ENCODE data around the gene KRT6C.
"Not testable (repeated sequence)": the region's sequence is repeated elsewhere in the genome, so short reads cannot be mapped to it uniquely, and the experiment has no call there.

KRT6C gene

GRCh38 chr12:52499806-52500560 lies 26.4 kb upstream of the KRT6C start:
- DNase-seq, result no peak

DNA sequence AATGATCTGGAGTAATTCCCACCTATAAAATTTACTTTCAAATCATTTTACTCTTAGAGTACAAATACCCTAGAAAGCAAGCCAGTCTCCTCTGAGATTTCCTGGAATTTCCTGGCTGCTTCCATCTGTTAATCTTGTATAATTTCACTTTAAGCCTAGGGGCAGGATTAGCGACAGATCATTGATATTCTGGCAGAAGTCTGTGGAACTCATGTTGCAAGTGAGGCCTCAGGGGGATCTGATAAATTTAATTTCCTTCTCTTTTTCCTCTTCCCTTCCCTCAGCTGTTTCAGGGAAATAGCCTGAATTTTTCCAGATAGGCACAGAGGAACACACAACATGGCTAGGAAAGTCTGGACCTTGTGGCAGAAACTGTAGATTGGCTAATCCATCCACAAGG lies 25.3 kb upstream of the KRT6C start:
- no peak for DNase-seq

DNA sequence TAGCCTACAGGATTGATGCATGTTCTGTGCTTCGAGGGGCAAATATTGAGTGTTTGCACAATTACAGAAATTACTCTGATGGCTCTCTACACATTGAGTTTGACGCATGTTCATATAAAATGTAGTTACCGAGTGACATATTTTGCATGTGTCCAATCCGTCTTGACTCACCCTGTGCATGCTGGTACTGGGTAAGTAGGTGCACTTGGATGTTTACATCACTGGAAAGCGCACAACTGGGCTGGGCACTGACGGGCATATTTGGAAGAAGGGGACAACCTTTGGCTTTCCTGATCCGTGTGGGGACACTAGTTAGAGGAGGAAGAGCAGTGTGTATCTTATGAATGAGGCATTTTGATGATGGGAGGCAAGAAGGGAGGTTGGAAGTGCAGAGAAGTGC lies 24.4 kb upstream of the KRT6C start:
- DNase-seq, result no peak

DNA sequence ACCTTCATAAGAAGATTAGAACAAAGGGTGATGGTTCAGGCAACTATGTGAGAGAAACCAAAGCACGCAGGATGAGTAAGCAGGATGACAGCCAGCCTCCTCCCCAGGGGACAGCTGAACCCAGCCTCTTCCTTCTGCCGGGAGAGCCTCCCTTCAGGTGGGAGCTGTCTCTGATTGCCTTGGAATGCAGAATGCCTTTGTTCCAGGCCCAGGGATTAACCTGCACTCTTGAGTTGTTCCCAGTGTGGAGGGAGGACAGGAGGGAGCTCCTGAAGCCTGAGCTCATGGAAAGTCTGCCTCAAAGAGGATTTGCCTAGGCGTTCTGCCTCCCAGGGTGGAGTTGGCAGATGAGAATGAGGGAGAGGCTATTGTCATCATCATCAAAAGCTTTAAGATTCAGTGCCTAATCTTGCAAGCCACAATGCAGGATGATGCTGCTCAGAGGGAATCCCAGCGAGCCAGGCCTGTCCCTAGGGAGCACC lies 23.0 kb upstream of the KRT6C start:
- DNase-seq, result no peak

DNA sequence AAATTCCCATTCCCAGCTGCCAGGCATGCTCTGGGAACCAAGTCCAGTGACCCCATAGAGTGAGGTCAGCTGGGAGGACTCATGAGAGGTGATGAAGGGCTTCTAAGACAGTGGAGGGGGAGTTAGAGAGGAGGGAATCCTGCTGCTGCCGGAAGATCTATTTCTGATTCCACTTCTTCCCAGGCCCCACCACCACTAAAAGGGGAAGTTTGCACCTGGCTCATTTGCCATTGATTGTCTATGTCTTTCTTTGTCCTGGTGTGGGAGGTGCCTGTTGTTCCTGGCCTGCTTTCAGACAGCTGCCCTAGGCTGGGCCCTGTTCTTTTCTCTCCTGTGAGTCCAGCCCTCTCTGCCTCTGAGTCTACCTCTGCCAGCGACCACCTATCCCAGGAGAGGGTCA lies 22.4 kb upstream of the KRT6C start:
- DNase-seq, result no peak

GRCh38 chr12:52495389-52495788 lies 21.8 kb upstream of the KRT6C start:
- DNase-seq, result no peak

GRCh38 chr12:52494518-52494917 lies 20.9 kb upstream of the KRT6C start:
- DNase-seq, result no peak

GRCh38 chr12:52494100-52494499 lies 20.5 kb upstream of the KRT6C start:
- DNase-seq, result no peak

DNA sequence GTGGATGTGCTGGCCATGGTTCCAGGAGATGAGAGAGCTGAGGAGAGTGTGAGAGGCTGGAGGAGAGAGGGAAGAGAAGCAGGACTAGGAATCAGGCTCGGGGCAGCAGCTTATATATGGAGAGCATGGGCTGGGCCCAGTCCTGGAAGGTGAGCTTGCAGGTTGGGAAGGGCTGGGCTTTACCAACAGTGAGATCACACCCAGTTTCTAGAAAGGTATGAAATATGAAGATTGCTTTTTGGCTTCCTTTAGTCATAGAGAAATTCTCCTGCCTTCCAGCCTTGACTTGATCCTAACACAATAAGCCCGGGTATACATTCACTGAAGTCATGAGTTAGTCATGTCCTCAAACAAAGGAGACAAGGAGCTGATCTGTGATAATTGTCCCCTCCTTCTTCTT lies 19.6 kb upstream of the KRT6C start, which contains the start of gene KRT6A:
Gene KRT6A (minus strand): TSS at position 86 of the 400 bp plus-strand sequence. CDS start 69 bp downstream, at position 17.
- DNase-seq, result no peak

DNA sequence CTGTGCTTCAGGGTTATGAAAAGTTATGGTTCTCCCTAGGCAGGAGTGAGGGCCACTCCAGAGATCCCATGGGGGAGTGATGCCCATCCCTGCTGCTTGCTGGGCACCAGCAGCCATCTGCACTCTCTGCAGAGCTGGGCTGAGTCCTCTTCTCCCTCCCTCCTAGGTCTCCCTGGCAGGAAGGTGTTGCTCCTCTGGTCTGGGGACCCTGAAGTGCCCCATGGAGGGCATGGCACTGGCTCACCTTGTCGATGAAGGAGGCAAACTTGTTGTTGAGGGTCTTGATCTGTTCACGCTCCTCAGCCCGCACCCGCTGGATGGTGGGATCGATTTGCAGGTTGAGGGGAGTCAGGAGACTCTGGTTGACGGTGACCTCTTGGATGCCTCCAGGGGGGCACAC lies 18.8 kb upstream of the KRT6C start:
- DNase-seq, result not testable (repeated sequence)

DNA sequence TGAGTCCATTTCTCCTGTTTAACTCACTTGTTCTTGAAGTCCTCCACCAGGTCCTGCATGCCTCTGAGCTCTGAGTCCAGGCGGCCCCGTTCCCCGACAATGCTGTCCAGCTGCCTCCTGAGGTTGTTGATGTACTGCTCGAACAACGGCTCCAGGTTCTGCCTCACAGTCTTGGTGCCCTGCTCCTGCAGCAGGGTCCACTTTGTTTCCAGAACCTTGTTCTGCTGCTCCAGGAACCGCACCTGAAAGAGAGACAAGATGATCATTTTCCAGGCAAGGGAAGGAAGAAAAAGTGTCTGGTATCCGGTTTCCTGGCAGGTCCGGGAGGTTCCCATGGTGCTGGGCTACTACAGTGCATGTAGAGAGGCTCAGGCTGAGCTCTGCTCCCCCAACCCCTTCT lies 17.9 kb upstream of the KRT6C start:
- DNase-seq, result not testable (repeated sequence)

DNA sequence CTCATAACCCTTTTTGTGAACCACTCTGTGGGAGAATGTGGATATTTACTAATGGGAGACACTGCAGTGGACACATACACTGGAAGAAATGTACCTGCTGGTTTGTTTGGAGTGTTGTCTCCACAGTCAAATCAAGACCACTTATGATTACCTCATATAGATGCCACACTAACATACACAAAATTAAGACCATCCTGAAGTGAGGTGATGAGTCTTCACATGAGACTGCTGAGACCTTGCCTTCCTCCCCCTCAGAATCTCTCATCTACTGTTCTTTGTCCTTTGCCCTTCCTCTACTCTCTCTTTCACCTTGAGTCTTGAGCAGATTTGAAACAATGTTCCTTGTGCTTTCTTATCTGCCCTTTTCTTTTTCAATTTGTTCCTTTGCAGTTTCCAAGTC lies 15.1 kb upstream of the KRT6C start:
- DNase-seq, result no peak

DNA sequence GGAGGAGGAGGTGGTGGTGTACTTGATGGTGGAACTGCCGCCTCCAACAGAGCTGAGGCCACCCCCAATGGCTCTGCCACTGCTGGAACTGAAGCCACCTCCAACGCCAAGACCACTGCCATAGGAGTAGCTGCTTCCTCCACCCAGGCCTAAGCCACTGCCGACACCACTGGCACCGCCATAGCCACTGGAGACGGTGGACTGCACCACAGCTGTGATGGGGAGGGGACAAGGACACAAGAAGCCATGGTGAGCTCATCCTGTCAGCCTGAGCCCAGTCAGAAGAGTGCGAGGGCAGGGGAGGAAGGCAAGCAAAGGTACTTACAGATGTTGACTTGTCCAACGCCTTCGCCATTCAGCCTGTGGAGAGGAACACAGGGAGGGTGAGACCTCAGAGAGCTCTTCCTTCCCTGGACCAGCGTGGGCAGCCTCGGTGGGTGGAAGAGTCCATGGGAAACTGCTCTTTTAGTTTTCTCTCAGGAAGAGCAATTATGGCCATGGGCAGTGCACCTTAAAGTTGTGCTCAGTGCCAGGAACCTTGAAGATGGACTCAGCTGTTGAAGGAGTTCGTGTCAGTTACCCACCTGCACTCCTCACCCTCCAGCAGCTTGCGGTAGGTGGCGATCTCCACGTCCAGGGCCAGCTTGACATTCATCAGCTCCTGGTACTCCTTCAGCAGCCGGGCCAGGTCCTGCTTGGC lies 14.3 kb upstream of the KRT6C start:
- not testable (repeated sequence) for DNase-seq

DNA sequence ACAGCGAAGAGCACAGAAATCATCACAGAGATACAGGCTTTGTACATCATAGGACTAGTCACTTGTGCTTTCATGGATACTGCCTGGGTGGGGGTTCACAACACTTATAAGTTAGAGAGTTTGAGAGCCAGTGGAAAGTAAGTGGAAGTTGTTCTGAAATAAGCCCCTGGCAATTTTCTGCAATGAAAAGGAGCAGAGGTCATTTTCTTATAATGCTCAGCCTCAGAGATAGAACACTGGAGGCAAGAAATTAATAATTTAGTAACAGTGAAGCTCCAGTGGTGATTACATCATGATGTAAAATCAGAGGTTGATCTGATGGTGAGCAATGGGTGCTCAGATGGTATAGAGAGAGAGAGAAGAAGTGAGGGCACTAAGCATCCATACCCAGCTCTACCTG lies 13.6 kb upstream of the KRT6C start:
- DNase-seq, result no peak

DNA sequence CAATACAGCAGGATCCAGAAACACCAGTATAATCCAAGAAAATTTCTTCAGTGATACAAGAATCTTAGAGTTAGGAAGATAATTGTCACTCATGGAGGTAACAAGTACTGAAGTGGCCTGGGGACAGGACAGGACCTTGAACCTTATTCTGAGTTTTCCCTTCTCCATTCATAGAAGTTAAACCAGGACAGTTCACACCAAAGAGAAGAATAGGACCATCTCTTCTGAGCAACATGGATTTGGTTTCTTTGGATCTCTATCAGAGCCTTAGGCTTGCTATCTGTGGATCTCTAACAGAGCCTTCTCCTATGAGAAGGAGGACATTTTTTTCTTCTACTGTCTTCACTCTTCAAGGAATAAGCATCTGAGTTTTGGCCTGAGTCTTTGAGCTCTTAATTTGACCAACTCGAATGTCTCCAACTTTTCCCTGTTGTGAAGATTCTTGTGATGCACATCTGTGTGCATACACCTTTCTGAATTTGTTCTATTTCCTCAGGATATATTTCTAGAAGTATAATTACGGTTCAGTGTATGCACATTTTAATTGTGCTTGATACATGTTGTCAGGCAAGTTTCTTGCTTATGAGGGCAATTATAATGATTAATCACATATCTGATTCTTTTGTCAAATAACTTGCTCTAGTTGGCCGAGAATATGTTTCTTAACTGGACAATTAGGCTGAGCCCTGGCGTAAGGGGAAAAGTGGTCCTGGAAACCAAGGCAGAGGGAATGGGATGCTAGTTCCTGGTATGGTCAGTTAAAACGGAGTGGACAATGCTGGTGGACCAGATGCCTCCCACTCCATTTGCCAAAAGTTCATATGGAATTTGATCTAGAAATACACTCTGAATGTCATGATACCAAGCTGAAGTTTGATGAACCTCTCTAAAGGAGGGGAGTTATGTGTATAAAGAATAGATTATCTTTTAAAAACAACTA lies 12.8 kb upstream of the KRT6C start:
- DNase-seq, result no peak

- no peak for DNase-seq
Observed at GRCh38 chr12:52480073-52480472, 6.5 kb upstream of the KRT6C start.

- DNase-seq, result no peak
Observed at GRCh38 chr12:52477651-52478050, 4.0 kb upstream of the KRT6C start.

DNA sequence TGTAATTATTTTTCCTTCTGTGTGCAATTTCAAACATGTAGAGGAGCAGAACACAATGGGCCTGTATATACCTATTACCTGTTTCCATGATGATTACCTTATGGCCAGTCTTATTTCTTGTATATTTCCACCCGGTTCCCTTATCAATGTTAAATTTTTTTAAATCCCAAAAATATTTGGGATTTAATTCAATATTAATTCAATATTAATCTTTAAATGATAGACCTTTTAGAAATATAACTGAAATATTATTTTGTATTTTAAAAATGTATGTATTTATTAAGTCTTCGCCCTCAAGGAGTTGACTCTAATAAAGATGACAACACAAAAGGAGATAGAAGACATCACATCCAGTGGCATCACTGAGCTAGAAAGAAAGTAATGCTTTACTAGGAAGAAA lies 607 bp upstream of the KRT6C start:
- DNase-seq, result no peak

DNA sequence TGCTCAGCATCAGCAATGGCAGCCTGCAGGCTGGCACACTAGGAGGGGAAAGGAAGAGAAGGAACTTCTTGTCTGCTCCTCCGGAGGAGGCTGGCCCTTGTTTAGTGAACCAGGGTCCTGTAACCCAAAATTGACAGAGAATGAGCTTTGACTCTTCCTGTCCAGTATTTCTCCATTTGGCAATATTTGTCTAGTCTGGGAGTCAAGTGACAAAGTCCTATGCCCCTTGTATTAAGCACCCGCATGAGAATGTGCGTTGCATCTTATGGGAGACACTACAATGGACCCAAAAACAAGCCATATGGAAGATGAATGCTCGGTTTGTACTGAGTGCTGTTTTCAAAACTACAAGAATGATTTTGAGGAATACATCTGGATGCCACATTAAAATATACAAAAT lies 3.8 kb downstream of the KRT6C start:
- DNase-seq, result no peak

- no peak for DNase-seq
Observed at GRCh38 chr12:52464897-52465296, 8.7 kb downstream of the KRT6C start.

DNA sequence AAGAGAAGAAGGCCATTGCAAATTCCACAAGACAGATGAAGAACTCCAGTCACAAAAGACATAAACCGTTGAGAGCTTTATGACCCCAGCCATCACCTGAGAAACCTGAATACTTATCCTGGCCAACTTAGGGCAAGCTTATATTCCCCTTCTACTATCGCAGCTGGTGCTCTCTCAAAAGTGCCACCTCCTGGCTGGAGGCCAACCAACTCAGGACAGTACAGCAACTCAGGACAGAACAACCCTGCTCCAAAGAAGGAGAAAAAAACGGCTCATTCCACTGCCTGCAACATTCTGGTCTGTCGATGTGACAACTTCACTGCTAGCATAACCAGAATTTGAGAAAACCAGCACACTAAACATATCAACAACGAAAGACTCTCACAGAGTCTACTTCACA lies 11.9 kb downstream of the KRT6C start:
- DNase-seq, result no peak

DNA sequence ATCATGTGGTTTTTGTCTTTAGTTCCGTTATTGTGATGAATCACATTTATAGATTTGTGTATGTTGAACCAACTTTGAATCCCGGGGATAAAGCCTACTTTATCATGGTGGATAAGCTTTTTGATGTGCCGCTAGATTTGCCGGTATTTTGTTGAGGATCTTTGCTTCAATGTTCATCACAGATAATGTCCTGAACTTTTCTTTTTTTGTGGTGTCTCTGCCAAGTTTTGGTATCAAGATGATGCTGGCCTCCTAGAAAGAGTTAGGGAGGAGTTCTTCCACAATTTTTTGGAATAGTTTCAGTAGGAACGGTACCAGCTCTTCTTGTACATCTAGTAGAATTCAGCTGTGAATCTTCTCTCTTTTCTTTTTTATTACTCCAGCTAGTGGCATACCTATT lies 14.7 kb downstream of the KRT6C start:
- no peak for DNase-seq

DNA sequence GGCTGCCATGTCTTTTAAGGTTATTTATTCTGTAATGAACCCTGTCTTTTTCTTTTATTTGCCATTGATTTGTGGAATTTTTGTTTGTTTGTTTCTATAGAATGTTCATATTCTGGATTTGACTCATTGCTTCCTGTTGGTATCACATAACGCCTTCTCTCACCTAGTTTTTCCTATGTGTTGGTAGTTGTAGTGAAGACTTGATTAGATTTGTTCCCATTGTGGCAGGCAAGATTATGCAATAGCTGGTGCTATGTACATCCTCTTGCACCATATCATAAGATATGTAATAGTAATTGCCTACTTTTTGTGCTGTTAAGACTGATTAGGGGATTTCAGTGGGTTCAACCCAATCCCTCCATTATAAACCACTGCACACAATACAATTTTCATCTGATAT lies 17.8 kb downstream of the KRT6C start:
- DNase-seq, result no peak
